GM12872 (cell line): ENCODE results near the gene TWF1.
A peak's percentile ranks its signal among the peaks of the same experiment; 100 is the strongest.

Source experiments
- CTCF ChIP-seq: IDR thresholded peaks from 3 replicates; pipeline ENCODE4 v1.5.1; 2011; ENCODE audit warnings: low read depth, mild to moderate bottlenecking, low read length, moderate library complexity; ENCODE audit not compliant: insufficient read depth

TWF1 gene

GRCh38 chr12:43763769-43764168, 42.3 kb downstream of the TWF1 start:
- TF ChIP-seq CTCF, result no peak

GRCh38 chr12:43762596-43762995, 43.5 kb downstream of the TWF1 start:
- TF ChIP-seq CTCF, result no peak

GRCh38 chr12:43761500-43761899, 44.6 kb downstream of the TWF1 start:
- TF ChIP-seq CTCF, result no peak

GRCh38 chr12:43760396-43760795, 45.7 kb downstream of the TWF1 start:
- TF ChIP-seq CTCF, result no peak

GRCh38 chr12:43758728-43759563, 47.2 kb downstream of the TWF1 start, which contains the start of the genes IRAK4 and PUS7L:
Gene IRAK4, plus strand, starts transcription at chr12:43758951. Its CDS starts 9,161 bp downstream, at chr12:43768112.
Gene PUS7L, minus strand, starts transcription at chr12:43758790. Its CDS starts 3,545 bp downstream, at chr12:43755245.
- TF ChIP-seq CTCF, result peak; percentile 52

GRCh38 chr12:43758247-43758727, 47.8 kb downstream of the TWF1 start:
- TF ChIP-seq CTCF, result no peak

- no peak for TF ChIP-seq CTCF
Observed at GRCh38 chr12:43754015-43754414, 52.1 kb downstream of the TWF1 start.
